ENCODE data around the gene PLCB2. TPM values are rescaled to one million over a fixed set of nuclear protein-coding genes. Genes with fewer than 3 reads are reported as not detected.

Gene PLCB2
- total RNA-seq, 4 donors from 2014 or later, result 1.7 to 7.2 (median 4.1) TPM

GRCh38 chr15:40325700-40326099 is 18.0 kb upstream of the PLCB2 start:
- DNase-seq, result no peak
- WGBS, 2 donors, result 84 to 96% methylated on average over 2 of the region's 2 CpGs
- H3K4me3 ChIP-seq (replicated peaks in 1 of 3), result no peak overlapping the region
- no peaks in the 10 kb centered on the region for H3K27me3 ChIP-seq
- intact Hi-C loops (cut with DNase I), result no loop called here
- H3K36me3 ChIP-seq, result no peaks in the 10 kb centered on the region
- H3K9me3 ChIP-seq, result no peaks in the 10 kb centered on the region
- TF ChIP-seq POLR2A (IDR thresholded peaks at IDR 0.05) (no peak), CTCF (IDR thresholded peaks at IDR 0.05) (no peak)
- H3K27ac ChIP-seq, result peak overlapping the region in 2 of 3 donors; percentile 99
- peaks cover 66 to 70% of the 10 kb centered on the region in 2 donors for H3K4me1 ChIP-seq

GRCh38 chr15:40325188-40325587 is 17.5 kb upstream of the PLCB2 start:
- Histone ChIP-seq H3K36me3 (no peaks in the 10 kb centered on the region), H3K9me3 (no peaks in the 10 kb centered on the region), H3K4me3 (replicated peaks in 1 of 3) (peak overlapping the region in 1 of 3 donors; percentile 64), H3K27ac (peak overlapping the region in 2 of 3 donors; percentile 99), H3K27me3 (no peaks in the 10 kb centered on the region), H3K4me1 (peaks cover 62 to 65% of the 10 kb centered on the region in 2 donors)
- intact Hi-C loops (cut with DNase I), result no loop called here
- WGBS, 2 donors, result 54 to 55% methylated on average over 2 of the region's 2 CpGs
- peak in 1 of 2 donors; percentile 45 for DNase-seq
- no peak for TF ChIP-seq CTCF (IDR thresholded peaks at IDR 0.05)
- peak in 1 of 2 donors; percentile 32 for TF ChIP-seq POLR2A (IDR thresholded peaks at IDR 0.05)

- no peaks in the 10 kb centered on the region for H3K36me3 ChIP-seq
- 3 to 9% methylated on average over 12 to 43 of the region's 101 CpGs for WGBS, 2 donors
- peak overlapping the region; percentile 56 to 99 (median 99) for H3K27ac ChIP-seq
- H3K9me3 ChIP-seq, result no peaks in the 10 kb centered on the region
- TF ChIP-seq POLR2A (IDR thresholded peaks at IDR 0.05) (no peak), CTCF (IDR thresholded peaks at IDR 0.05) (no peak)
- peak overlapping the region; percentile 42 to 64 (median 59) for H3K4me3 ChIP-seq (replicated peaks in 1 of 3)
- intact Hi-C loops (cut with DNase I), result loop anchor here (5.0 kb wide), 2 partner anchors 37 to 43 kb away; no protein-coding TSS in a partner anchor
- H3K27me3 ChIP-seq, result no peaks in the 10 kb centered on the region
- peaks cover 52 to 55% of the 10 kb centered on the region in 2 donors for H3K4me1 ChIP-seq
- peak in 1 of 2 donors; percentile 43 for DNase-seq
These were observed 16.5 kb upstream of the PLCB2 start for GRCh38 chr15:40323953-40324937.

- peak within 1 kb of the TSS; percentile 42 to 64 (median 59) for H3K4me3 ChIP-seq (replicated peaks in 1 of 3)
- DNase-seq, result peak; percentile 96 to 97
- no peaks in the 10 kb centered on the region for H3K36me3 ChIP-seq
- no peaks in the 10 kb centered on the region for H3K9me3 ChIP-seq
- intact Hi-C loops (cut with DNase I), result loop anchor here (5.0 kb wide), 2 partner anchors 36 to 44 kb away; no protein-coding TSS in a partner anchor
- WGBS, 2 donors, result 0% methylated on average over 33 of the region's 103 CpGs
- H3K4me1 ChIP-seq, result peaks cover 44 to 47% of the 10 kb centered on the region in 2 donors
- no peaks in the 10 kb centered on the region for H3K27me3 ChIP-seq
- TF ChIP-seq CTCF (IDR thresholded peaks at IDR 0.05), result peak; percentile 52 to 87 (median 62)
- TF ChIP-seq POLR2A (IDR thresholded peaks at IDR 0.05), result peak; percentile 84 to 98
- peak within 1 kb of the TSS; percentile 56 to 99 (median 99) for H3K27ac ChIP-seq
These were observed 15.7 kb upstream of the PLCB2 start, which contains the start of gene INAFM2 for GRCh38 chr15:40323239-40323952. Gene INAFM2 (plus strand): TSS chr15:40323692. CDS start chr15:40324056, 364 bp downstream.

All from thyroid gland (tissue), 4 donors.